ENCODE results near the gene MCUR1.
"Not testable (repeated sequence)": the region's sequence is repeated elsewhere in the genome, so short reads cannot be mapped to it uniquely, and the experiment has no call there.

The MCUR1 gene

DNA sequence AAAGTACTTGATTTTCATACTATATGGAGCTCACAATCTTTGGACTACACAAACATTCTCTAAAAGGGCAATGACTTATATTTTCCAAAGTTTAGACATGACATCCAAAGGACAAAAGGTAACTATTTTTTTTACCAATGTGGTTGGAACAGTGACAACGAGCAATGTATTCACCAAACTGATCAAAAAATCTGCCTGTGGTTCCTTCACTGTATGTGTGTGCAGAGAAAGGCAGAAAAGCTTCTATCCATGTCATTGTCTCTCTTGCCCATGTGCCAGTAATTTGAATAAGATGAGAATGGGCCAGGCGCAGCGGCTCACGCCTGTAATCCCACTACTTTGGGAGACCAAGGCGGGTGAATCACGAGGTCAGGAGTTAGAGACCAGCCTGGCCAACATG lies 25.5 kb downstream of the MCUR1 start:
- no peak overlapping the region for H2AFZ ChIP-seq (ENCODE audit: low read depth)
- no peak overlapping the region for H3K9ac ChIP-seq
- no peaks in the 10 kb centered on the region for H4K20me1 ChIP-seq (ENCODE audit: insufficient read depth)
- no peaks in the 10 kb centered on the region for H3K4me1 ChIP-seq (ENCODE audit: low read depth, poor library complexity, severe bottlenecking)
- no peaks in the 10 kb centered on the region for H3K27me3 ChIP-seq (ENCODE audit: insufficient read depth, low read depth)
- no peak overlapping the region for H3K4me3 ChIP-seq (IDR thresholded peaks at IDR 0.05; ENCODE audit: insufficient read depth, low read depth, low read length)
- no peak overlapping the region for H3K27ac ChIP-seq
- no peaks in the 10 kb centered on the region for H3K79me2 ChIP-seq (ENCODE audit: insufficient read depth, low read depth)
- no peak overlapping the region for H3K4me2 ChIP-seq
- H3K36me3 ChIP-seq (ENCODE audit: insufficient read depth), result no peaks in the 10 kb centered on the region; the same call in 1 of the 2 replicates
- TF ChIP-seq, protein P1, sequence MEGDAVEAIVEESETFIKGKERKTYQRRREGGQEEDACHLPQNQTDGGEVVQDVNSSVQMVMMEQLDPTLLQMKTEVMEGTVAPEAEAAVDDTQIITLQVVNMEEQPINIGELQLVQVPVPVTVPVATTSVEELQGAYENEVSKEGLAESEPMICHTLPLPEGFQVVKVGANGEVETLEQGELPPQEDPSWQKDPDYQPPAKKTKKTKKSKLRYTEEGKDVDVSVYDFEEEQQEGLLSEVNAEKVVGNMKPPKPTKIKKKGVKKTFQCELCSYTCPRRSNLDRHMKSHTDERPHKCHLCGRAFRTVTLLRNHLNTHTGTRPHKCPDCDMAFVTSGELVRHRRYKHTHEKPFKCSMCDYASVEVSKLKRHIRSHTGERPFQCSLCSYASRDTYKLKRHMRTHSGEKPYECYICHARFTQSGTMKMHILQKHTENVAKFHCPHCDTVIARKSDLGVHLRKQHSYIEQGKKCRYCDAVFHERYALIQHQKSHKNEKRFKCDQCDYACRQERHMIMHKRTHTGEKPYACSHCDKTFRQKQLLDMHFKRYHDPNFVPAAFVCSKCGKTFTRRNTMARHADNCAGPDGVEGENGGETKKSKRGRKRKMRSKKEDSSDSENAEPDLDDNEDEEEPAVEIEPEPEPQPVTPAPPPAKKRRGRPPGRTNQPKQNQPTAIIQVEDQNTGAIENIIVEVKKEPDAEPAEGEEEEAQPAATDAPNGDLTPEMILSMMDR (conservative IDR thresholded peaks at IDR 0.05; ENCODE audit: low read depth, low read length), result no peak

DNA sequence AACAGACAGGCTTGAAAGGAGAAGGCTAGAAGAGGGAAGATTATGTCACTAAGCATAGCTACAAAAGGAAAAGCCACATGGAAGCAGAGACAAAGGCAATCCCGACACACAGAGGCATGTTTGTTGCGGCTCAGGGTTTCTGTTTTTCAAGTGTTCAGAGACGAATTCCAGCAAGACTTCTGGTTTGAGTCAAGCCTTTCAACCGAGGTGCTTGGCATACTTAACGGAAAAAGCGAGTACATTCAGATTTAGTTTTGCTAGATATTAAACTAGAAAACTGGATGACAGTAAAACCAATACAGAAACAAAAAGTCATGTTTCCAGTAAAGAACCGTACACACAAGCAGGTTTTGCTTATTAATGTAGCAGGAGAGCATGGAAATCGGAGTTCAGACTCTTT lies 27.2 kb downstream of the MCUR1 start:
- no peak overlapping the region for H3K4me2 ChIP-seq
- H3K36me3 ChIP-seq (ENCODE audit: insufficient read depth), result no peaks in the 10 kb centered on the region
- no peaks in the 10 kb centered on the region for H3K79me2 ChIP-seq (ENCODE audit: insufficient read depth, low read depth)
- no peaks in the 10 kb centered on the region for H3K27me3 ChIP-seq (ENCODE audit: insufficient read depth, low read depth)
- H3K4me3 ChIP-seq (IDR thresholded peaks at IDR 0.05; ENCODE audit: insufficient read depth, low read depth, low read length), result no peak overlapping the region
- H4K20me1 ChIP-seq (ENCODE audit: insufficient read depth), result no peaks in the 10 kb centered on the region
- no peak overlapping the region for H3K27ac ChIP-seq
- H3K4me1 ChIP-seq (ENCODE audit: low read depth, poor library complexity, severe bottlenecking), result no peaks in the 10 kb centered on the region
- TF ChIP-seq, protein P1 (conservative IDR thresholded peaks at IDR 0.05; ENCODE audit: low read depth, low read length), result no peak
- no peak overlapping the region for H2AFZ ChIP-seq (ENCODE audit: low read depth)
- H3K9ac ChIP-seq, result no peak overlapping the region

DNA sequence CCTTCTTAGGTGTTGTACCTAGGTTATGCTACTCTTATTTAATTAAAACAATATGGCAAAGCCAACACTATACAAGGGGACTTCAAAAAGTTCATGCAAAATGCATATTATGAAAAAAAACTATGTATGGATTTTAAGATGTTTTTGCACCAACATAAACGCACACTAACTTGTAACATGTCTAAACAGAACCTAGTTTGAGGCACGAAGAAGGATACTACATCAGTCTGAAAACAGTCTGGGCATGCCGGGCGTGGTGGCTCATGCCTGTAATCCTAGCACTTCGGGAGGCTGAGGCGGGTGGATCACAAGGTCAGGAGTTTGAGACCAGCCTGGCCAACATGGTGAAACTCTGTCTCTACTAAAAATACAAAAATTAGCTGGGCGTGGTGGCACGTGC lies 34.2 kb downstream of the MCUR1 start:
- not testable (repeated sequence) for H3K9ac ChIP-seq; H3K36me3 ChIP-seq (ENCODE audit: insufficient read depth); H3K27me3 ChIP-seq (ENCODE audit: insufficient read depth, low read depth); H3K79me2 ChIP-seq (ENCODE audit: insufficient read depth, low read depth); H3K4me3 ChIP-seq (IDR thresholded peaks at IDR 0.05; ENCODE audit: insufficient read depth, low read depth, low read length); H2AFZ ChIP-seq (ENCODE audit: low read depth); H3K4me2 ChIP-seq; H3K27ac ChIP-seq; H3K4me1 ChIP-seq (ENCODE audit: low read depth, poor library complexity, severe bottlenecking); H4K20me1 ChIP-seq (ENCODE audit: insufficient read depth)

DNA sequence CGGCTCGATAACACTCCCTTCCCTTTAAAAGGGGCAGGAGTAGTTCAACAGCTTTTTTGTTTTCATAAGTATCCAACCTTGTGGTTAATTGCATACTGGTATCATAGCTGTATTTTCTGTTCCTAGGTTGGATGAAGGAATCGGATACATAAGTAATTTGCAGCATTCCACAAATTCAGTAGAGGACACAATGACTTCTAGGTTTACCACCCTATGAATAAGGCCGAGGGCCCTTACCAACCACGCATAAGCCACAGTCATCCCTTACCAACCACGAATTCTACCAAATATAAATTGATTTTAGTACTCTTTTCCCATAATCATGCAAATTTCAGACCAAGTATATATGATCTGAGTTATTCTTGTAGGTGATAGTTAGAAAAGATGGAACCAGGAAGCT lies 36.3 kb downstream of the MCUR1 start:
- no peak overlapping the region for H3K4me2 ChIP-seq
- H3K79me2 ChIP-seq (ENCODE audit: insufficient read depth, low read depth), result no peaks in the 10 kb centered on the region
- TF ChIP-seq, protein P1 (conservative IDR thresholded peaks at IDR 0.05; ENCODE audit: low read depth, low read length), result no peak
- no peak overlapping the region for H3K4me3 ChIP-seq (IDR thresholded peaks at IDR 0.05; ENCODE audit: insufficient read depth, low read depth, low read length)
- no peaks in the 10 kb centered on the region for H3K27me3 ChIP-seq (ENCODE audit: insufficient read depth, low read depth)
- H3K27ac ChIP-seq, result no peak overlapping the region
- H2AFZ ChIP-seq (ENCODE audit: low read depth), result no peak overlapping the region
- no peaks in the 10 kb centered on the region for H4K20me1 ChIP-seq (ENCODE audit: insufficient read depth)
- H3K4me1 ChIP-seq (ENCODE audit: low read depth, poor library complexity, severe bottlenecking), result no peaks in the 10 kb centered on the region
- no peak overlapping the region for H3K9ac ChIP-seq
- no peaks in the 10 kb centered on the region for H3K36me3 ChIP-seq (ENCODE audit: insufficient read depth)

DNA sequence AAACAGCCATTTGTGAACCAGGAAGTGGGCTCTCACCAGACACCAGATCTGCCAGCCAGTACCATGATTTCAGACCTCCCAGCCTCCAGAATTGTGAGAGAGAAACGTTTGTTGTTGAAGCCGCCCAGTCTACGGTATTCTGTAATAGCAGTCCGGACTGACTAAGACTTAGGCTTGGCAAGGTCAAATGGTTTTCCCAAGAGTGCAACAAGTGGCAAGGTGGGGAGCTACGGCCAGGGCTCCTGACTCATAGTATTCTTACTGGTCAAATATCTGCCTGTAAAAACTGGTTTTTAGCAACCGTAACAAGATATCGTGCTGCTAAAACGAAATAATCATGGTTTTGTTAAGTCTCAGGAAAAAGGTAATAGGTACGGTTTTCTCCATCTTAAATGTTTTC lies 37.8 kb downstream of the MCUR1 start:
- Histone ChIP-seq H3K79me2 (ENCODE audit: insufficient read depth, low read depth) (no peaks in the 10 kb centered on the region), H3K4me1 (ENCODE audit: low read depth, poor library complexity, severe bottlenecking) (no peaks in the 10 kb centered on the region), H3K27me3 (ENCODE audit: insufficient read depth, low read depth) (no peaks in the 10 kb centered on the region), H3K36me3 (ENCODE audit: insufficient read depth) (no peaks in the 10 kb centered on the region), H4K20me1 (ENCODE audit: insufficient read depth) (no peaks in the 10 kb centered on the region), H3K4me3 (IDR thresholded peaks at IDR 0.05; ENCODE audit: insufficient read depth, low read depth, low read length) (no peak overlapping the region), H2AFZ (ENCODE audit: low read depth) (no peak overlapping the region), H3K4me2 (no peak overlapping the region), H3K9ac (no peak overlapping the region), H3K27ac (no peak overlapping the region)
- TF ChIP-seq, protein P1 (conservative IDR thresholded peaks at IDR 0.05; ENCODE audit: low read depth, low read length), result no peak

DNA sequence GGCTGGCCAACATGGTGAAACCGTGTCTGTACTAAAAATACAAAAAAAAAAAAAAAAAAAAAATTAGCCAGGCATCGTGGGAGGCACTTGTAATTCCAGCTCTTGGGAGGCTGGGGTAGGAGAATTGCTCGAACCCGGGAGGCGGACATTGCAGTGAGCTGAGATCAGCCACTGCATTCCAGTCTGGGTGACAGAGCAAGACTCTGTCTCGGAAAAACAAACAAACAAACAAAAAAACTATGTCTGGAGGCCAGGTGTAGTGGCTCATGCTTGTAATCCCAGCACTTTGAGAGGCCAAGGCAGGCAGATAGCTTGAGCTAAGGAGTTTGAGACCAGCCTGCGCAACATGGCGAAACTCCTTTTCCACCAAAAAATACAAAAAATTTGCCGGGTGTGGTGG lies 38.9 kb downstream of the MCUR1 start:
- H3K9ac ChIP-seq; H3K27me3 ChIP-seq (ENCODE audit: insufficient read depth, low read depth); H3K4me3 ChIP-seq (IDR thresholded peaks at IDR 0.05; ENCODE audit: insufficient read depth, low read depth, low read length); H3K79me2 ChIP-seq (ENCODE audit: insufficient read depth, low read depth); H3K36me3 ChIP-seq (ENCODE audit: insufficient read depth); H4K20me1 ChIP-seq (ENCODE audit: insufficient read depth); H3K27ac ChIP-seq; H3K4me2 ChIP-seq; H3K4me1 ChIP-seq (ENCODE audit: low read depth, poor library complexity, severe bottlenecking); H2AFZ ChIP-seq (ENCODE audit: low read depth): not testable (repeated sequence)

DNA sequence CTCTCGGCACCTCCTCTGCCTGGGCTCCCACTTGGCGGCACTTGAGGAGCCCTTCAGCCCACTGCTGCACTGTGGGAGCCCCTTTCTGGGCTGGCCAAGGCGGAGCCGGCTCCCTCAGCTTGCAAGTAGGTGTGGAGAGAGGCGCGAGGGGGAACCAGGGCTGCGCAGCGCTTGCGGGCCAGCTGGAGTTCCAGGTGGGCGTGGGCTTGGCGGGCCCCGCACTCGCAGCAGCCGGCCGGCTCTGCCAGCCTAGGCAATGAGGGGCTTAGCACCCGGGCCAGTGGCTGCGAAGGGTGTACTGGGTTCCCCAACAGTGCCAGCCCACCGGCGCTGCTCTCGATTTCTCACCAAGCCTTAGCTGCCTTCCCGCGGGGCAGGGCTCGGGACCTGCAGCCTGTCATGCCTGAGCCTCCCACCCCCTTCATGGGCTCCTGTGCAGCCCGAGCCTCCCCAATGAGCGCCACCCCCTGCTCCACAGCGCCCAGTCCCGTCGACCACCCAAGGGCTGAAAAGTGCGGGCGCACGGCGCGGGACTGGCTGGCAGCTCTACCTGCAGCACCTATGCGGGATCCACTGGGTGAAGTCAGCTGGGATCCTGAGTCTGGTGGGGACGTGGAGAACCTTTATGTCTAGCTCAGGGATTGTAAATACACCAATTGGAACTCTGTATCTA lies 41.9 kb downstream of the MCUR1 start:
- not testable (repeated sequence) for H2AFZ ChIP-seq (ENCODE audit: low read depth); H4K20me1 ChIP-seq (ENCODE audit: insufficient read depth); H3K4me3 ChIP-seq (IDR thresholded peaks at IDR 0.05; ENCODE audit: insufficient read depth, low read depth, low read length); H3K4me2 ChIP-seq; H3K79me2 ChIP-seq (ENCODE audit: insufficient read depth, low read depth); H3K36me3 ChIP-seq (ENCODE audit: insufficient read depth); H3K4me1 ChIP-seq (ENCODE audit: low read depth, poor library complexity, severe bottlenecking); H3K27ac ChIP-seq; H3K9ac ChIP-seq; H3K27me3 ChIP-seq (ENCODE audit: insufficient read depth, low read depth)
